Measurements from ENCODE around the gene HNRNPU.

The HNRNPU gene

GRCh38 chr1:244893836-244894235, 29.5 kb upstream of the HNRNPU start:
- no peak for TF ChIP-seq CTCF (conservative IDR thresholded peaks at IDR 0.05; ENCODE audit: control insufficient read depth, insufficient read depth, low read depth, low read length)
- H3K4me3 ChIP-seq (ENCODE audit: control insufficient read depth, low read depth, low read length), result no peak overlapping the region
- no peak for DNase-seq (ENCODE audit: low read depth)

GRCh38 chr1:244887281-244887680, 22.9 kb upstream of the HNRNPU start:
- no peak for DNase-seq (ENCODE audit: low read depth)
- no peak for TF ChIP-seq CTCF (conservative IDR thresholded peaks at IDR 0.05; ENCODE audit: control insufficient read depth, insufficient read depth, low read depth, low read length)
- H3K4me3 ChIP-seq (ENCODE audit: control insufficient read depth, low read depth, low read length), result no peak overlapping the region

- no peak overlapping the region for H3K4me3 ChIP-seq (ENCODE audit: control insufficient read depth, low read depth, low read length)
- DNase-seq (ENCODE audit: low read depth), result no peak
- no peak for TF ChIP-seq CTCF (conservative IDR thresholded peaks at IDR 0.05; ENCODE audit: control insufficient read depth, insufficient read depth, low read depth, low read length)
Observed at GRCh38 chr1:244881552-244882280, 17.4 kb upstream of the HNRNPU start.

- TF ChIP-seq CTCF (conservative IDR thresholded peaks at IDR 0.05; ENCODE audit: control insufficient read depth, insufficient read depth, low read depth, low read length), result no peak
- no peak for DNase-seq (ENCODE audit: low read depth)
- H3K4me3 ChIP-seq (ENCODE audit: control insufficient read depth, low read depth, low read length), result no peak overlapping the region
Observed at GRCh38 chr1:244878681-244879080, 14.3 kb upstream of the HNRNPU start.

- DNase-seq (ENCODE audit: low read depth), result no peak
- no peak for TF ChIP-seq CTCF (conservative IDR thresholded peaks at IDR 0.05; ENCODE audit: control insufficient read depth, insufficient read depth, low read depth, low read length)
Observed at GRCh38 chr1:244876228-244876910, 12.0 kb upstream of the HNRNPU start.

GRCh38 chr1:244874974-244875579, 10.7 kb upstream of the HNRNPU start:
- no peak overlapping the region for H3K4me3 ChIP-seq (ENCODE audit: control insufficient read depth, low read depth, low read length)
- DNase-seq (ENCODE audit: low read depth), result no peak
- no peak for TF ChIP-seq CTCF (conservative IDR thresholded peaks at IDR 0.05; ENCODE audit: control insufficient read depth, insufficient read depth, low read depth, low read length)

More at GRCh38 chr1:244876228-244876910, 12.0 kb upstream of the HNRNPU start:
- H3K4me3 ChIP-seq (ENCODE audit: control insufficient read depth, low read depth, low read length), result no peak overlapping the region
